IMR-90 (cell line): ENCODE data around the gene FAM83E. TPM values are rescaled to one million over a fixed set of nuclear protein-coding genes. Genes with fewer than 3 reads are reported as not detected.

ENCODE experiments used
- ATAC-seq: fragments of 200-7000 bp; cut with Tn5 transposase; 2 replicates; pipeline ENCODE4 v1.9.1; 2020; ENCODE audit warnings: low read depth, mild to moderate bottlenecking, moderate library complexity
- BruUV-seq: library from RNA; stranded (reverse); fragments of 400-500 nt; replicated peaks from 2 replicates; lab custom pipeline; 2021; lab: Mats Ljungman, UMichigan
- CTCF ChIA-PET: fragments of 300-600 bp; formaldehyde crosslinking; extraction: SDS; loops from one replicate; lab custom pipeline; 2021; ENCODE audit warnings: antibody characterized with exemption; lab: Yijun Ruan, JAX
- POLR2A ChIA-PET: fragments of 300-600 bp; sonication (Branson Sonifier 250); formaldehyde crosslinking; loops from one replicate; lab custom pipeline; 2022; ENCODE audit warnings: antibody characterized with exemption; ENCODE audit not compliant: unreplicated experiment; lab: Charles Lee
- DNase-seq: peaks from one replicate; pipeline ENCODE4 v3.0.0; 2013
- H2AFZ ChIP-seq: replicated peaks from 2 replicates; pipeline ENCODE3; 2013; ENCODE audit warnings: low read length, mild to moderate bottlenecking; ENCODE audit not compliant: poor library complexity
- H2AK5ac ChIP-seq: 2 replicates; pipeline ENCODE4 v1.6.1; 2013; ENCODE audit warnings: low read depth, low read length, inconsistent platforms
- H2AK9ac ChIP-seq: replicated peaks from 2 replicates; pipeline ENCODE3; 2013; ENCODE audit warnings: mild to moderate bottlenecking, low read depth, low read length, moderate library complexity; ENCODE audit not compliant: poor library complexity
- H2BK120ac ChIP-seq: 2 replicates; pipeline ENCODE4 v1.6.1; 2013; ENCODE audit warnings: low read depth, low read length, inconsistent platforms
- H2BK15ac ChIP-seq: 3 replicates; pipeline ENCODE4 v1.6.1; 2013; ENCODE audit warnings: low read depth, low read length, inconsistent platforms
- H2BK20ac ChIP-seq: 2 replicates; pipeline ENCODE4 v1.6.1; 2013; ENCODE audit warnings: low read depth, mild to moderate bottlenecking, inconsistent platforms, low read length, moderate library complexity
- H2BK5ac ChIP-seq: 2 replicates; pipeline ENCODE4 v1.6.1; 2013; ENCODE audit warnings: mild to moderate bottlenecking, low read depth, low read length, inconsistent platforms; ENCODE audit not compliant: poor library complexity, severe bottlenecking
- H3K14ac ChIP-seq: replicated peaks from 2 replicates; pipeline ENCODE4 v1.6.1; 2013; ENCODE audit warnings: low read depth, low read length, inconsistent platforms
- H3K18ac ChIP-seq: 2 replicates; pipeline ENCODE4 v1.6.1; 2013; ENCODE audit warnings: low read depth, low read length, control low read depth
- H3K23ac ChIP-seq: 2 replicates; pipeline ENCODE4 v1.6.1; 2013; ENCODE audit warnings: low read depth, low read length, inconsistent platforms
- H3K27ac ChIP-seq: 2 replicates; pipeline ENCODE4 v1.5.1; 2013; ENCODE audit warnings: mild to moderate bottlenecking, control low read depth, low read length; ENCODE audit not compliant: insufficient read depth
- H3K27me3 ChIP-seq: 2 replicates; pipeline ENCODE4 v1.6.1; 2013; ENCODE audit warnings: low read length; ENCODE audit not compliant: control insufficient read depth, insufficient read depth
- H3K36me3 ChIP-seq: 2 replicates; pipeline ENCODE4 v1.6.1; 2013; ENCODE audit warnings: low read length, mixed read lengths; ENCODE audit not compliant: control insufficient read depth, insufficient read depth
- H3K4ac ChIP-seq: 2 replicates; pipeline ENCODE4 v1.6.1; 2013; ENCODE audit warnings: low read depth, low read length, inconsistent platforms
- H3K4me1 ChIP-seq: 2 replicates; pipeline ENCODE4 v1.6.1; 2013; ENCODE audit warnings: low read length, mixed read lengths; ENCODE audit not compliant: control insufficient read depth, insufficient read depth
- H3K4me2 ChIP-seq: 2 replicates; pipeline ENCODE4 v1.6.1; 2013; ENCODE audit warnings: low read depth, mild to moderate bottlenecking, control low read depth, low read length, moderate library complexity
- H3K4me3 ChIP-seq: 2 replicates; pipeline ENCODE4 v1.5.1; 2013; ENCODE audit warnings: low read depth, mild to moderate bottlenecking, control low read depth, low read length, moderate library complexity; ENCODE audit not compliant: insufficient read depth
- H3K56ac ChIP-seq: 2 replicates; pipeline ENCODE4 v1.6.1; 2013; ENCODE audit warnings: low read length, inconsistent platforms; ENCODE audit not compliant: insufficient read depth; ENCODE audit errors: extremely low read depth
- H3K79me1 ChIP-seq, 2 experiments: 2 replicates each; pipeline ENCODE4 v1.6.1; 2013; ENCODE audit warnings: low read length in 2 of 2, inconsistent platforms in 1 of 2, low read depth in 1 of 2
- H3K9ac ChIP-seq: 2 replicates; pipeline ENCODE4 v1.6.1; 2013; ENCODE audit warnings: low read depth, low read length, control low read depth
- H3K9me1 ChIP-seq: 2 replicates; pipeline ENCODE4 v1.6.1; 2013; ENCODE audit warnings: low read length, inconsistent platforms; ENCODE audit not compliant: insufficient read depth
- H3K9me3 ChIP-seq: 2 replicates; pipeline ENCODE4 v1.6.1; 2013; ENCODE audit warnings: low read length; ENCODE audit not compliant: control insufficient read depth, insufficient read depth
- H4K20me1 ChIP-seq: 2 replicates; pipeline ENCODE4 v1.6.1; 2013; ENCODE audit warnings: low read length, inconsistent platforms; ENCODE audit not compliant: insufficient read depth
- H4K5ac ChIP-seq: 2 replicates; pipeline ENCODE4 v1.6.1; 2013; ENCODE audit warnings: mild to moderate bottlenecking, low read depth, low read length, control low read depth
- H4K8ac ChIP-seq, 2 experiments: 2 replicates each; pipeline ENCODE4 v1.6.1; 2013; ENCODE audit warnings: low read depth in 2 of 2, low read length in 2 of 2, control low read depth in 1 of 2, inconsistent platforms in 1 of 2
- H4K91ac ChIP-seq: 2 replicates; pipeline ENCODE4 v1.6.1; 2013; ENCODE audit warnings: low read depth, low read length, inconsistent platforms; ENCODE audit not compliant: insufficient read depth
- BHLHE40 ChIP-seq: fragments of 150-350 bp; IDR thresholded peaks from 2 replicates; pipeline ENCODE4 v1.6.1; 2016; ENCODE audit warnings: mild to moderate bottlenecking, low read depth, low read length
- CEBPB ChIP-seq: IDR thresholded peaks from 2 replicates; pipeline ENCODE4 v1.6.1; 2012; ENCODE audit warnings: low read depth, low read length, improper control_type of control experiment
- CHD1 ChIP-seq: IDR thresholded peaks from 2 replicates; pipeline ENCODE4 v1.6.1; 2012; ENCODE audit warnings: low read depth, low read length, improper control_type of control experiment
- ELK1 ChIP-seq: fragments of 150-350 bp; IDR thresholded peaks from 2 replicates; pipeline ENCODE4 v1.6.1; 2016; ENCODE audit warnings: low read depth, mild to moderate bottlenecking, low read length, moderate library complexity, borderline replicate concordance
- FOS ChIP-seq: fragments of 150-350 bp; IDR thresholded peaks from 2 replicates; pipeline ENCODE4 v1.6.1; 2016; ENCODE audit warnings: low read depth, low read length
- MAZ ChIP-seq: IDR thresholded peaks from 2 replicates; pipeline ENCODE4 v1.6.1; 2012; ENCODE audit warnings: low read depth, mild to moderate bottlenecking, low read length, improper control_type of control experiment, moderate library complexity, borderline replicate concordance
- MXI1 ChIP-seq: IDR thresholded peaks from 2 replicates; pipeline ENCODE4 v1.6.1; 2012; ENCODE audit warnings: low read depth, mild to moderate bottlenecking, low read length, moderate library complexity, borderline replicate concordance
- NFE2L2 ChIP-seq: fragments of 150-350 bp; IDR thresholded peaks from 2 replicates; pipeline ENCODE4 v1.6.1; 2016; ENCODE audit warnings: low read depth, mild to moderate bottlenecking, low read length
- POLR2A ChIP-seq: IDR thresholded peaks from 2 replicates; pipeline ENCODE4 v1.6.1; 2012; ENCODE audit warnings: mild to moderate bottlenecking, low read depth, low read length
- SMC3 ChIP-seq: fragments of 150-350 bp; IDR thresholded peaks from 2 replicates; pipeline ENCODE4 v1.6.1; 2016; ENCODE audit warnings: low read depth, mild to moderate bottlenecking, antibody characterized with exemption, low read length, moderate library complexity
- USF2 ChIP-seq: fragments of 150-350 bp; IDR thresholded peaks from 2 replicates; pipeline ENCODE4 v1.6.1; 2017; ENCODE audit warnings: mild to moderate bottlenecking, antibody characterized with exemption, low read length, low read depth
- WGBS, 2 experiments: methylation state at CpG; one replicate each; pipeline versions ENCODE4 v1.1.5 to v1.1.7; 2013; ENCODE audit warnings: missing lambda C conversion rate in 2 of 2; ENCODE audit not compliant: insufficient read length in 1 of 2; ENCODE audit errors: extremely low coverage in 2 of 2; 5-methylcytosine and 5-hydroxymethylcytosine counted together
- dilution Hi-C: fragments of 300-500 bp; cut with HindIII; formaldehyde crosslinking; loops from one replicate; pipeline ENCODE4 v1.14.3; 2018; ENCODE audit warnings: low sequenced_read_pairs; ENCODE audit not compliant: unreplicated experiment
- in situ Hi-C: fragments of 300-500 bp; cut with MboI; formaldehyde crosslinking; loops from 3 replicates; pipeline ENCODE4 v1.14.3; 2019; ENCODE audit warnings: low sequenced_read_pairs, inconsistent platforms, mixed read lengths
- intact Hi-C: fragments of 100-400 bp; cut with micrococcal nuclease; formaldehyde crosslinking; loops from 2 replicates; pipeline ENCODE4 v1.10.0; 2022
- polyA plus RNA-seq, 3 experiments: library from polyadenylated mRNA; depleted of rRNA; stranded (reverse); fragments of >200 nt; gene quantifications; 2 replicates each; pipeline ENCODE4 v1.2.3, GENCODE V29; 2012; ENCODE audit warnings: low replicate concordance in 1 of 3
- total RNA-seq: library from RNA; depleted of rRNA; stranded (reverse); fragments of >200 nt; gene quantifications from 2 replicates; pipeline ENCODE4 v1.2.3, GENCODE V29; 2012

Gene FAM83E
- total and polyA plus RNA-seq, 2 of the 4 experiments (the other 2 are of a cell fraction): 0.05 to 0.36 TPM

GRCh38 chr19:48637449-48637947 lies 22.6 kb upstream of the FAM83E start:
- peak overlapping the region; percentile 84 for H2AK9ac ChIP-seq
- ChIA-PET POLR2A (interaction anchor here (0.5 to 0.7 kb wide), 3 partner anchors 18 to 61 kb away, joined by 3 read pairs; partner anchors contain the start of genes RPL18 and SPHK2), CTCF (no interaction called here)
- intact Hi-C loops: no loop called here
- no TSS peak for BruUV-seq
- H2BK120ac ChIP-seq: peak overlapping the region; percentile 50
- peak overlapping the region; percentile 60 for H3K9ac ChIP-seq
- DNase-seq (peak; percentile 99), ATAC-seq (peak; percentile 79)
- dilution Hi-C loops: no loop called here
- H3K56ac ChIP-seq: peak overlapping the region; percentile 84; the same call in 1 of the 2 replicates
- H3K79me1 ChIP-seq: peaks cover 0 to 18% of the 10 kb centered on the region in 2 experiments; a peak in 3 of 4 replicates
- H3K27me3 ChIP-seq: no peaks in the 10 kb centered on the region
- peak overlapping the region; percentile 65 for H3K14ac ChIP-seq
- H4K91ac ChIP-seq: peak overlapping the region; percentile 77
- 1% methylated on average over 29 of the region's 38 CpGs; no CpG with 5 or more reads in 1 of the 2 experiments for WGBS, 2 experiments
- TF ChIP-seq POLR2A: no peak
- no peak for TF ChIP-seq ELK1
- TF ChIP-seq CEBPB: no peak
- TF ChIP-seq FOS: peak; percentile 64
- peak; percentile 36; the same call in 1 of the 2 replicates for TF ChIP-seq MXI1
- no peak for TF ChIP-seq CHD1
- TF ChIP-seq SMC3: no peak
- peak; percentile 52; the same call in 1 of the 2 replicates for TF ChIP-seq NFE2L2
- peak; percentile 88 for TF ChIP-seq USF2
- peak; percentile 80 for TF ChIP-seq BHLHE40
- TF ChIP-seq MAZ: peak; percentile 97
- no peaks in the 10 kb centered on the region for H3K9me3 ChIP-seq
- no peaks in the 10 kb centered on the region; the same call in 1 of the 2 replicates for H3K36me3 ChIP-seq
- H2AFZ ChIP-seq: peak overlapping the region; percentile 95
- H4K20me1 ChIP-seq: peaks cover 4% of the 10 kb centered on the region; the same call in 1 of the 2 replicates
- H3K4me1 ChIP-seq: peaks cover 28% of the 10 kb centered on the region
- peak overlapping the region; percentile 77; the same call in 2 of the 3 replicates for H2BK15ac ChIP-seq
- peak overlapping the region; percentile 64 for H3K23ac ChIP-seq
- in situ Hi-C loops: no loop called here
- peak overlapping the region; percentile 65 for H3K4me2 ChIP-seq
- peak overlapping the region; percentile 81 for H3K27ac ChIP-seq
- H3K18ac ChIP-seq: peak overlapping the region; percentile 71
- H4K5ac ChIP-seq: peak overlapping the region; percentile 72
- H2BK5ac ChIP-seq: peak overlapping the region; percentile 76
- H3K9me1 ChIP-seq: peaks cover 24% of the 10 kb centered on the region
- H2AK5ac ChIP-seq: no peak overlapping the region; the same call in 1 of the 2 replicates
- peak overlapping the region; percentile 81; the same call in 1 of the 2 replicates for H2BK20ac ChIP-seq
- H3K4ac ChIP-seq: peak overlapping the region; percentile 96
- peak overlapping the region; percentile 43 to 93 for H4K8ac ChIP-seq
- peak overlapping the region; percentile 62 for H3K4me3 ChIP-seq
